Esophagus squamous epithelium (tissue), 5 donors: Measurements from ENCODE around the gene TIA1. TPM values are rescaled to one million over a fixed set of nuclear protein-coding genes. Genes with fewer than 3 reads are reported as not detected.
A peak's percentile ranks its signal among the peaks of the same experiment; 100 is the strongest.

Experiments
- DNase-seq: peaks from one replicate; lab custom pipeline; 2025; lab: John Stamatoyannopoulos, UW
- H3K27ac ChIP-seq, 4 donors: fragments of 200-600 bp; sonication (generic); one replicate each; pipeline ENCODE4 v1.5.1; 2016 to 2019; ENCODE audit warnings: mild to moderate bottlenecking in 1 of 4
- H3K27me3 ChIP-seq, 4 donors: fragments of 200-600 bp; sonication (generic); 1 replicate in 3 of 4; 2 replicates in 1 of 4; pipeline versions ENCODE4 v1.5.1 to v1.6.0; 2017 to 2021; ENCODE audit warnings: antibody characterized with exemption in 1 of 4
- H3K36me3 ChIP-seq, 3 donors: fragments of 200-600 bp; sonication (generic); one replicate each; pipeline ENCODE4 v1.5.1; 2016 to 2019
- H3K4me1 ChIP-seq, 3 donors: fragments of 200-600 bp; sonication (generic); one replicate each; pipeline ENCODE4 v1.5.1; 2017 to 2019
- H3K4me3 ChIP-seq, 4 donors: fragments of 200-600 bp; sonication (generic); 1 replicate in 3 of 4; 2 replicates in 1 of 4; pipeline ENCODE4 v1.5.1; 2016 to 2019; ENCODE audit warnings: mild to moderate bottlenecking in 2 of 4, moderate library complexity in 1 of 4
- H3K9me3 ChIP-seq, 3 donors: fragments of 200-600 bp; sonication (generic); one replicate each; pipeline ENCODE4 v1.5.1; 2016 to 2019
- POLR2A ChIP-seq, 4 donors: fragments of 450-650 bp; IDR thresholded peaks; one replicate each; pipeline ENCODE4 v1.6.1; 2017; ENCODE audit warnings: antibody characterized with exemption in 4 of 4, mild to moderate bottlenecking in 4 of 4, moderate library complexity in 3 of 4
- WGBS, 2 donors: methylation state at CpG; one replicate each; pipeline ENCODE4 v1.1.5; 2018; 5-methylcytosine and 5-hydroxymethylcytosine counted together
- intact Hi-C: fragments of 100-400 bp; cut with DNase I; formaldehyde crosslinking; loops from one replicate; pipeline ENCODE4 v1.15.0; 2022
- total RNA-seq, 4 donors: library from RNA; depleted of rRNA; stranded (reverse); fragments of >200 nt; gene quantifications; one replicate each; pipeline ENCODE4 v1.1.0, GENCODE V29; 2016
- TF ChIP-seq, protein P1 (sequence below), 6 experiments: fragments of 450-650 bp in 4 of 6; fragments of 200-600 bp in 2 of 6; sonication (generic) in 2 of 6; IDR thresholded peaks; one replicate each; pipeline ENCODE4 v1.5.1; 2016 to 2019; ENCODE audit warnings: antibody characterized with exemption in 6 of 6, mild to moderate bottlenecking in 4 of 6, moderate library complexity in 4 of 6
- donor health status: DM: yes; HTN: yes; CAD: no.

TIA1 gene
- total RNA-seq, 4 donors from 2014 or later = 34.0 to 73.1 (median 37.8) TPM

- H3K36me3 ChIP-seq = no peaks in the 10 kb centered on the region
- intact Hi-C loops = no loop called here
- WGBS, 2 donors = 66 to 83% methylated on average over 16 of the region's 16 CpGs
- DNase-seq = no peak
- no peaks in the 10 kb centered on the region for H3K9me3 ChIP-seq
- H3K4me1 ChIP-seq = peaks cover 7 to 24% (median 13%) of the 10 kb centered on the region in 3 donors
- no peaks in the 10 kb centered on the region for H3K27me3 ChIP-seq
- TF ChIP-seq POLR2A (IDR thresholded peaks at IDR 0.05) = no peak
- TF ChIP-seq, protein P1, sequence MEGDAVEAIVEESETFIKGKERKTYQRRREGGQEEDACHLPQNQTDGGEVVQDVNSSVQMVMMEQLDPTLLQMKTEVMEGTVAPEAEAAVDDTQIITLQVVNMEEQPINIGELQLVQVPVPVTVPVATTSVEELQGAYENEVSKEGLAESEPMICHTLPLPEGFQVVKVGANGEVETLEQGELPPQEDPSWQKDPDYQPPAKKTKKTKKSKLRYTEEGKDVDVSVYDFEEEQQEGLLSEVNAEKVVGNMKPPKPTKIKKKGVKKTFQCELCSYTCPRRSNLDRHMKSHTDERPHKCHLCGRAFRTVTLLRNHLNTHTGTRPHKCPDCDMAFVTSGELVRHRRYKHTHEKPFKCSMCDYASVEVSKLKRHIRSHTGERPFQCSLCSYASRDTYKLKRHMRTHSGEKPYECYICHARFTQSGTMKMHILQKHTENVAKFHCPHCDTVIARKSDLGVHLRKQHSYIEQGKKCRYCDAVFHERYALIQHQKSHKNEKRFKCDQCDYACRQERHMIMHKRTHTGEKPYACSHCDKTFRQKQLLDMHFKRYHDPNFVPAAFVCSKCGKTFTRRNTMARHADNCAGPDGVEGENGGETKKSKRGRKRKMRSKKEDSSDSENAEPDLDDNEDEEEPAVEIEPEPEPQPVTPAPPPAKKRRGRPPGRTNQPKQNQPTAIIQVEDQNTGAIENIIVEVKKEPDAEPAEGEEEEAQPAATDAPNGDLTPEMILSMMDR (IDR thresholded peaks at IDR 0.05) = no peak
- no peak overlapping the region for H3K27ac ChIP-seq
- no peak overlapping the region for H3K4me3 ChIP-seq
These were observed 2.0 kb upstream of the TIA1 start for GRCh38 chr2:70250434-70250833.

GRCh38 chr2:70247364-70248180 is 856 bp downstream of the TIA1 start:
- Histone ChIP-seq H3K4me3 (peak overlapping the region; percentile 41 to 93 (median 80)), H3K4me1 (peaks cover 7 to 51% (median 13%) of the 10 kb centered on the region in 3 donors), H3K36me3 (no peaks in the 10 kb centered on the region), H3K27me3 (no peaks in the 10 kb centered on the region), H3K27ac (peak overlapping the region; percentile 90 to 98 (median 98)), H3K9me3 (no peaks in the 10 kb centered on the region)
- WGBS, 2 donors = 0 to 1% methylated on average over 20 of the region's 20 CpGs
- no peak for TF ChIP-seq POLR2A (IDR thresholded peaks at IDR 0.05)
- TF ChIP-seq, protein P1 (IDR thresholded peaks at IDR 0.05) = no peak
- no peak for DNase-seq
- intact Hi-C loops = no loop called here

- Histone ChIP-seq H3K4me1 (peaks cover 7 to 65% (median 13%) of the 10 kb centered on the region in 3 donors), H3K27me3 (no peaks in the 10 kb centered on the region), H3K4me3 (no peak overlapping the region), H3K27ac (no peak overlapping the region), H3K9me3 (no peaks in the 10 kb centered on the region), H3K36me3 (peaks cover 0 to 20% (median 6%) of the 10 kb centered on the region in 3 donors)
- WGBS, 2 donors = 80 to 82% methylated on average over 5 of the region's 5 CpGs
- TF ChIP-seq, protein P1 (IDR thresholded peaks at IDR 0.05) = no peak
- no peak for TF ChIP-seq POLR2A (IDR thresholded peaks at IDR 0.05)
- DNase-seq = no peak
- intact Hi-C loops = no loop called here
These were observed 4.4 kb downstream of the TIA1 start for GRCh38 chr2:70243806-70244584.

GRCh38 chr2:70242552-70242951 is 5.9 kb downstream of the TIA1 start:
- TF ChIP-seq, protein P1 (IDR thresholded peaks at IDR 0.05) = no peak
- no peak for TF ChIP-seq POLR2A (IDR thresholded peaks at IDR 0.05)
- Histone ChIP-seq H3K27me3 (no peaks in the 10 kb centered on the region), H3K36me3 (peaks cover 0 to 34% (median 6%) of the 10 kb centered on the region in 3 donors), H3K4me1 (peaks cover 7 to 65% (median 13%) of the 10 kb centered on the region in 3 donors), H3K9me3 (no peaks in the 10 kb centered on the region), H3K27ac (no peak overlapping the region), H3K4me3 (no peak overlapping the region)
- no peak for DNase-seq
- 77 to 84% methylated on average over 4 of the region's 4 CpGs for WGBS, 2 donors
- intact Hi-C loops = no loop called here

DNA sequence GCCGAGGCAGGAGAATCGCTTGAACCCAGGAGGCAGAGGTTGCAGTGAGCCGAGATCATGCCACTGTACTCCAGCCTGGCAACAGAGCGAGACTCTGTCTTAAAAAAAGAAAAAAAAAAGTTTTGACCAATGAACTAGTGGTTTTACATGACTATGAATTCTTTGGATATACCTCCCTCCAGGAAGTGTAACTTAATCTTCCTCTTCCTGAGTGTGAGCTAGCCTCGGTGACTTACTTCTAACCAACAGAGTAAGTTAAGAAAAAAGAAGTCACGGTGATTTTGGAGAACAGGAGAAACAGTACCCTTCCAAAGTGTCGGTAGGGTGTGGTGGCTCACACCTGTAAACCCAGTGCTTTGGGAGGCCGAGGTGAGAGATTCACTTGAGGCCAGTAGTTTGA is 7.1 kb downstream of the TIA1 start:
- H3K4me1 ChIP-seq = peaks cover 6 to 67% (median 9%) of the 10 kb centered on the region in 3 donors
- DNase-seq = no peak
- H3K27me3 ChIP-seq = no peaks in the 10 kb centered on the region
- no peak overlapping the region for H3K27ac ChIP-seq
- TF ChIP-seq, protein P1 (IDR thresholded peaks at IDR 0.05) = no peak
- TF ChIP-seq POLR2A (IDR thresholded peaks at IDR 0.05) = no peak
- peaks cover 0 to 44% (median 6%) of the 10 kb centered on the region in 3 donors for H3K36me3 ChIP-seq
- H3K9me3 ChIP-seq = no peaks in the 10 kb centered on the region
- intact Hi-C loops = no loop called here
- 83 to 87% methylated on average over 8 of the region's 8 CpGs for WGBS, 2 donors
- H3K4me3 ChIP-seq = no peak overlapping the region
